AG10803 (cell line): ENCODE measurements around the gene PGP.

Experiments
- DNase-seq: peaks from one replicate; pipeline ENCODE4 v3.0.0; 2010; ENCODE audit warnings: low read depth
- H3K4me3 ChIP-seq: 2 replicates; pipeline ENCODE4 v1.5.1; 2011; ENCODE audit warnings: mild to moderate bottlenecking, low read length, control low read depth
- CTCF ChIP-seq: conservative IDR thresholded peaks from 2 replicates; pipeline ENCODE4 v1.5.1; 2011; ENCODE audit warnings: mild to moderate bottlenecking, low read length, control low read depth, inconsistent platforms

The PGP gene

GRCh38 chr16:2170080-2170479 lies 44.6 kb downstream of the PGP start:
- no peak for DNase-seq
- no peak overlapping the region for H3K4me3 ChIP-seq

GRCh38 chr16:2167068-2167638 lies 47.5 kb downstream of the PGP start:
- TF ChIP-seq CTCF = no peak
- H3K4me3 ChIP-seq = no peak overlapping the region
- DNase-seq = no peak

More at GRCh38 chr16:2170080-2170479, 44.6 kb downstream of the PGP start:
- no peak for TF ChIP-seq CTCF

DNA sequence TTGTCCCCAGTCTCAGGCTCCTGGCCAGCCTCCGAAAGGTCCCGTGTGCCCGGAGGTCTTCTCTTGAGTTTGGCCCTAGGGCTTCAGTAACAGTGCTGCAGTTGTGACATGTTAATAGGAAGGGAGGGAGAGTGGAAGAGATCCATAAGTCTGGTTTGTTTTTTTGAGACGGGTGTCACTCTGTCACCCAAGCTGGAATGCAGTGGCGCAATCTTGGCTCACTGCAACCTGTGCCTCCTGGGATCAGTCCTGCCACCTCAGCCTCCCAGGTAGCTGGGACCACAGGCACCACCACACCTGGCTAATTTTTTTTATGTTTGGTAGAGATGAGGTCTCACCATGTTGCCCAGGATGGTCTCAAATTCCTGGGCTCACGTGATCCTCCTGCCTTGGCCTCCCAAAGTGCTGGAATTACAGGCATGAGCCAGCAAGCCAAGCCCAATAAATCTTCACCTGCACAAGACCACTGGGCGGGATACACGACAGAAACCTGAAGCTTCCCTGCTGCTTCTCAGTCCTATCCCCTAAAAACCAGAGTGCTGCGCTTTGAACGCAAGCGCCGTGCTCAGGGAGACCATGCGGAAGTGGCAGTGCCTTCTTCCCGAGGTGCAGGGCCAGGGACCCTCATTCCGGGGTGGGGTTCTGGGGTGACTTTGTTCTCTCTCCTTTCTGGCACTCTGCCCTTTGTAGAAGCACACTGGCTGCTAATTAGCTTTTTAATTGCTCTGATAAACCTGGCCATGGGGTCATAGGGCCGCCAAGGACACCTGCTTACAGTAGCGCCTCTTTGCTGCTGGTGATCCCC lies 48.2 kb downstream of the PGP start:
- no peak for DNase-seq
- TF ChIP-seq CTCF = no peak

DNA sequence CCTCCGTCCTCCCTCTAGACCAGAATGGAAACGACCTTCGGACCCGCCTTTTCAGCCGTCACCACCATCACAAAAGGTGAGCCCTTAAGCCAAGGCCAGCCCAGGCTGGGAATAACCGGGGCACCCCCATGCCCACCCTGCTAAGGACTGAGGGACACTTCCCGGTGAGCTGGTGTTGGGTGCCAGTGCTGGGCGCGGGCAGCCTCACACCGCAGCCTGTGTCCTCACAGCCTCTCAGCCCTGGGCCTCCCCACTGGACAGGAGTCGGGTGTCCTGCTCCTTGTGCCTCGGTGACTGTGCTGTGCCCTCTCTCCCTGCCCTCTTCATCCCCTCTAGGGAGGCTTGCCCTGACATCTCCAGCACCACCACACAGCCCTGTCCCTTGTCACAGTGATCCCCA lies 48.8 kb downstream of the PGP start:
- no peak for DNase-seq
- TF ChIP-seq CTCF = no peak
- no peak overlapping the region for H3K4me3 ChIP-seq

More for the DNA sequence above, 48.2 kb downstream of the PGP start:
- no peak overlapping the region for H3K4me3 ChIP-seq

- no peak for TF ChIP-seq CTCF
- DNase-seq = no peak
- H3K4me3 ChIP-seq = no peak overlapping the region
Observed at GRCh38 chr16:2163211-2163881, 51.3 kb downstream of the PGP start.

GRCh38 chr16:2162676-2163118 lies 51.9 kb downstream of the PGP start:
- H3K4me3 ChIP-seq = no peak overlapping the region
- DNase-seq = no peak
- no peak for TF ChIP-seq CTCF
